GM19452 (cell line): ENCODE data around the gene MGAT4A.

ENCODE experiments used
- ATAC-seq: cut with Tn5 transposase; IDR thresholded peaks from one replicate; pipeline ENCODE4 v1.9.1; 2021; ENCODE audit not compliant: unreplicated experiment

The MGAT4A gene

DNA sequence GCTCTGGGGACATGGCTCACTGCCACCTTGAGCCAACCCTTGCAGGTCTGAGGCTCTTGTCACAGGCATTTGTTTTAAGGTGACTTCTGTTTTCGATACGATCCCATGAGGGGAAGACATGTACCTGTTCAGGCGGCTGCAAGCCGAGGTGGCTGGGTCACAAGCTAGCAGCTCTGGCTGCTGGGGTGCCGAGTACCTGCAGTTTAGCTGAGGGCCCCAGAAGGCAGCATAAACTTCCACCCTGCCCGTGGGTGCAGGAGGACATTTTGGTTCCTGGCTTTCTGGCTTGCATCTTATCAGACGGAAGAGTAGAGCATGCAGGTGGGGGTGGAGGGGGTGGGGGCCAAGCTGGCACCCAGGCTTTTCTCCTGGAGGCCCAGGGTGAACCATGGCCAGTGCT, 151.0 kb downstream of the MGAT4A start:
- ATAC-seq = no peak

- ATAC-seq = no peak
Measured at GRCh38 chr2:98578231-98578630, 152.7 kb downstream of the MGAT4A start.

DNA sequence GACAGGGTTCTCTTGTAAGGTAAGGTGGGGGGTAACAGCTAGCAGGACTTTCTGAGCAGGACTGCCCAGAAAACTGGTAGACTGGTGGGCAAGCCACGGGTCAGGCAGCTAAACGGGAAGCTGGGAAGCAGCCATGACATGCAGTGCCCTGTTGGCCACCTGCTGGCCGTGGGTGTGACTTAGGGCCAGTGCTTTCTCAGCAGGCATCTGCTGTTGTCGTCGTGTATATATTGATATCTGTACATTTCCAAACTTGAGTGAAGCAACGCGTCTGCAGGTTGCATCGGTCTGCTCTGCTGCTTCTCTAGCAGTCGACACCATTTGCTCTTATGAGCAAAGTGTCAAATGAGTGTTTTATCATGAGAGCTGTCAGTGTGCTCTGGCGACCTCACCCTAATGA, 153.6 kb downstream of the MGAT4A start:
- no peak for ATAC-seq

- no peak for ATAC-seq
Measured at GRCh38 chr2:98576666-98577312, 154.1 kb downstream of the MGAT4A start.

DNA sequence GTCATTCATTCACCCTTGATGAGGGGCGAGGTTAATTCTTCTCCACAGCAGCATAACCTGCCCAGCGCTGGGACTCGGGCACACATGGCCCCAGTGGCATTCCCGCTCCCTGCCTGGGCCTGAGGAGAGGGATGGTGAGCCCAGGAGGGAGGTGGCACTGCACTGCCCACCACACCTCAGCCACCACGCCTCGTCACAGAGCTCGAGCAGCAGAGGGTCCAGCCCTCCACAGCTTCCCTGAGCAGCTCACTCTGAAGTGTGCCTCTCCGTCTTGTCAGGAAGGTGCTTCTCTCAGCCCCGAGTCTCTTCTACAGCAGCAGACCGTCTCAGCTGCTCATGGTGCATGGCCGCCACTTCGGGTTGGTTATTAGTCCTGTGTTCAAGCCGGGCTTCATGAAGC, 157.5 kb downstream of the MGAT4A start:
- no peak for ATAC-seq

- no peak for ATAC-seq
Measured at GRCh38 chr2:98572676-98573075, 158.3 kb downstream of the MGAT4A start.

DNA sequence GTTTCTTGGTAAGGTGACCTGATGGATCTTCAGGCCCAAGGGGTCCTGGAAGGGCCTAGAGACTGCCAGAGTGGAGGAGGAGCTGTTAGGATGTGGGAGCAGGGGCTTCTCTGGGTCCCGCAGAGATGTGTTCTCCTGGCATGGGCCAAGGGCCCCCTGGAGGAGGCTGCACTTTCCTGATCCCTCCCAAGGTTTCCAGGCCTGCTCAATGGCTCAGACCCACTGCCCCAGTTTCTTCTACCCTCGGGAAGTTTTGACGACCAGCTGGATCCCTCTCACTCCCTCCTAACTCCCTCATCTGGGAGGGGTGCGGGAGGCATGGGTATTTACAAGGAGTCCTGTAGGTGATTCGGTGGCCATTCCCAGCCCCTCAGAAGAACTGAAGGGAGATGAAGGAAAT, 158.7 kb downstream of the MGAT4A start:
- ATAC-seq = no peak

- no peak for ATAC-seq
Measured at GRCh38 chr2:98571796-98572195, 159.1 kb downstream of the MGAT4A start.

- no peak for ATAC-seq
Measured at GRCh38 chr2:98571121-98571701, 159.7 kb downstream of the MGAT4A start.

- no peak for ATAC-seq
Measured at GRCh38 chr2:98570356-98570755, 160.6 kb downstream of the MGAT4A start.

GRCh38 chr2:98569915-98570314, 161.0 kb downstream of the MGAT4A start:
- no peak for ATAC-seq

GRCh38 chr2:98569197-98569793, 161.6 kb downstream of the MGAT4A start:
- no peak for ATAC-seq
